HG02885 (cell line): ENCODE measurements around the gene URAD.

Experiments used
- ATAC-seq: cut with Tn5 transposase; IDR thresholded peaks from one replicate; pipeline ENCODE4 v1.9.1; 2021; ENCODE audit warnings: mild to moderate bottlenecking; ENCODE audit not compliant: unreplicated experiment, poor library complexity

Gene URAD

GRCh38 chr13:28001049-28001448 is 12.6 kb upstream of the URAD start:
- ATAC-seq: no peak

DNA sequence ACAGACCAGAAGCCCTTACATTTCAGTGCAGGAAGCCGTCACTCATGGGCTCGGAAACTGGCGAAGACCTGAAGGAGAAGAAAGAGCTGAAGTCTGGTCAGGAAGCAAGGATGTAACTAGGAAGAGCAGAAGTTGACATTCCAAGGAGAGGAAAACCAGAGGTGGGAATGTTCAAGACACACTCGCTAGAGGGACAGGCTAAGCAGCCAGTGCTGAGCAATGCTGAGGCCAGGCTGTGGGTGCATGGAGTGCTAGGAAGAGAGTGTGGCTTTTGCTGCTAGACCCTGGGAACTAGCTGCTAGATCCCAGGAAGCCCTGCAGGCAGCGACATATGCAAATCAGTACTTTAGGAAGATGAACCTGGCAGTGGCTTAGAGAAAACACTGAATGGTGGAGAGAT is 12.1 kb upstream of the URAD start:
- no peak for ATAC-seq

DNA sequence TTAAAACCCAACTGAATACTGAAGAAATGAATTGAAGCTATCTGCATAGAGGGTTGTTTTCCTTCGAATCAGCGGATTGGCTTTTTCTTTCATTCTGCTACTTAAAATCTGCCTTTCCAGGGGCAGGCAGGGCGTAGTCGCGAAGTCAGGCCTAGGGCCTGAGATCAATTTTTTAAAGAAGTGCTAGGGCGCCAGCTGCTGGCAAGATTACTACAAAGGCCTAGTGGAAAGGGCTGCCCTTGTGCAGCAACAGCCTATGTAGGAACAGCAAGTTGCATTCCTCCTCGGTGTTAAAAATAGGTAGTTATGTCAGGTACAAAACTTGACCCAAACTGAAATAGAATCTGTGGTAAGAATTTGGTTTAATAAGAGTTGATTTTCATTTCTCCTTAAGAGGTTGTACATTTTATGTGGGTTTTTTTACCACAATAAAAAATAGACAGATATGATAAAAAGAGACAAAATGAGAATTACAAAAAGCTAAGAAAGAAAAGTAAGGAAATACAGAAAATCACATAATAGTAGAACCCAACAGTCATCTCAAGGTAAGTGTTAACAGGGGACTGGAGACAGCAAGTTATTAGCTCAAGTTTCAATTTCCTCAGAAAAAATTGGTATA is 9.5 kb upstream of the URAD start:
- peak; percentile 41 for ATAC-seq

DNA sequence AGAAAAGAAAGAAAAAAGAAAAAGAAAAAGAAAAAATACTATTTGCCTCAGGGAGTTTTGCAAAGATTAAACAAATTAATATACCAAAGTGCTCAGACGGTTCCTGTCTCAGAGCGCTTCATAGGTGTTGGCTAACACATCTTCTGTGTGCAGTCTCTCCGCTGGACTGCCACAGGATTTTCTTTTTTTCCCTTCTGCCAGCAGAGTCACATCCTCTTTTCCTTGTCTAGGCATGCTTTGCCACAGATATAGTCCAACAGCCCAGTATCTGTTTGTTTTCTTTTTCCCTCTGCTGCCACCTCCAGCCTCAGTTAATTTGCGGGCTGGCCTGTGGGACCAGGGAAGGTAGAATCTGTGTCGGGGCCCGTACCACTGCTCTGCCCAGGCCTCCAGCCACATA is 3.4 kb upstream of the URAD start:
- ATAC-seq: no peak

GRCh38 chr13:27985600-27985999 is 2.9 kb downstream of the URAD start:
- no peak for ATAC-seq

DNA sequence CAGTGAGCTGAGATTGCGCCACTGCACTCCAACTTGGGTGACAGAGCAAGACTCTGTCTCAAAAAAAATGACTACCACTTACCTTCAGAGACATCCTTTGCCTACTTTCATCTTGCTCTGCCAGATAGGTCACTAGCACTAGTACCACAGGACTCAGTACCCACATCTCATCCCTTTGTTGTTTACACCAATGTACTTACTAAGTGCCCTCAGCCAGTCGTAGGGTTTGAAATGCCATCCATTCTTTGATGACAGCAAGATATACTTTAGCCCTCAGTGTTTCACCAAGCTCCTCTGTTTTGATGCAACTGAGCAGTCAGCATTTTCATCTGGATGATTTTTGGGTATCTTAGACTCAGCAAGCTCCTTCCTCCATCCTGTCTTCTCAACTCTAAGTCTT is 6.1 kb downstream of the URAD start:
- ATAC-seq: no peak

GRCh38 chr13:27981006-27981708 is 7.3 kb downstream of the URAD start:
- no peak for ATAC-seq

DNA sequence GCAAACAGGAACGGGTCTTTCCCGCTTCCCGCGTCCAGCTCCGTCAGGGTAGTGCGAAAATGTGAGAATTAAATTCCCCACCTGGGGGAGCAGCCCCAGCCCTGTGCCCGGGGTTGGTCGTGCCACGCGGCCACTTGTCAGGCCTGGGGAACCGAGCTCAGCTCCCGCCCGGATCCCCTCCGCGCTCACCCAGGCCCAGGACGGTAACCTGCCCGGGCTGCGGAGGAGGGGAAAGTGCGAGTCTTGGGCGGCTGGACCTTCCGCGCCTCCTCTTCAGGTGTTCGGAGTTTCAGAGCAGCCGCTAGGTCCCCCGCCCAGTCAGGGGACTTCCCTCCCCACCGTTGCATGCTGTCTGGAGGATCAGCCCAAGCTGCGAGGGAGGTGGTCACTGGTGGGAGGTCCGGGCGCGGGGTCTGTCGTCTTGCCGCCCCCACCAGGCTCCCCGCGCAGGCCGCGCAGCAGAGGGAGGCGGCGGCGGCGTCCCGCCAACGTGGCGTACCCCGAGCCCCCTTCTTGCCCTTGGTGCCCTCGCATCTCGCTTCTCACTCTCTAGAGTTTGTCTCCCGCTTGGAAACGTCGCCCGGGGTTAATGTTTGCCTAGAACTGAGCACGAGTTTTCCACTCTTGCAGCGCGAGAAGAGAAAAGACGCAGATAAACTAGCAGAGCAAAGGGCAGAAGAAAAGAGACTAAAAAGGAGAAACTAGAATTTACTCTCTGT is 8.1 kb downstream of the URAD start:
- no peak for ATAC-seq

GRCh38 chr13:27979765-27980279 is 8.7 kb downstream of the URAD start:
- ATAC-seq: no peak

DNA sequence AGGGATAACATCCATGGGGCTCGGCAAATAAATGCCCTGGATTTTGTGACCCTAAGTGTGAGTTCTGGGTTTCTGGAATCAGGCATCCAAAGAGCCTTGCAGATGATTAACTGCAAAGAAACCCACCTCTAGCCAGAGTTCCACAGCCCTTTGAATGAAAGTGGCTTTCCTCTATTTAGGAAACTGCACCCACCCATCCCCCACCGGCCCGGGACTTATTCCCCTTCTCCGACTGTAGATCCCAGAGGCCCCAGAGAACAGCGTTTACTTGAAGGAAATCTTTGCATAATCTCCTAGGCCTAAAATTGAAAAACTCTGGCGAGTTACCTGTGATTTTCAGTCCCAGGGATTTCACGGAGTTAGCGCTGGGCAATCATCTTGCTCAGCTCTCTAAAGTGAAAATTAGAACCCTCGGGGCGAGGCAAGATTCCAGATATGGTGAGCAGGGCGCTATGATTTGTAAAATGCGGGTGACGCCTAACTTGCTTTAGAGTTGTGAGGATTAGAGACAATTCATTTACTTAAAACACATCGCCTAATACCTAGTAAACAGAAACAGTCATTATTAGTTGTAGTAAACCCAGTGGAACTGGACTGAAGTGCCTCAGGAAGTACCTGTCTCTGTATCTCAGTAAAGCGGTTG is 9.4 kb downstream of the URAD start:
- ATAC-seq: no peak

GRCh38 chr13:27978301-27978968 is 10.1 kb downstream of the URAD start:
- no peak for ATAC-seq

GRCh38 chr13:27977476-27978300 is 10.8 kb downstream of the URAD start:
- no peak for ATAC-seq

DNA sequence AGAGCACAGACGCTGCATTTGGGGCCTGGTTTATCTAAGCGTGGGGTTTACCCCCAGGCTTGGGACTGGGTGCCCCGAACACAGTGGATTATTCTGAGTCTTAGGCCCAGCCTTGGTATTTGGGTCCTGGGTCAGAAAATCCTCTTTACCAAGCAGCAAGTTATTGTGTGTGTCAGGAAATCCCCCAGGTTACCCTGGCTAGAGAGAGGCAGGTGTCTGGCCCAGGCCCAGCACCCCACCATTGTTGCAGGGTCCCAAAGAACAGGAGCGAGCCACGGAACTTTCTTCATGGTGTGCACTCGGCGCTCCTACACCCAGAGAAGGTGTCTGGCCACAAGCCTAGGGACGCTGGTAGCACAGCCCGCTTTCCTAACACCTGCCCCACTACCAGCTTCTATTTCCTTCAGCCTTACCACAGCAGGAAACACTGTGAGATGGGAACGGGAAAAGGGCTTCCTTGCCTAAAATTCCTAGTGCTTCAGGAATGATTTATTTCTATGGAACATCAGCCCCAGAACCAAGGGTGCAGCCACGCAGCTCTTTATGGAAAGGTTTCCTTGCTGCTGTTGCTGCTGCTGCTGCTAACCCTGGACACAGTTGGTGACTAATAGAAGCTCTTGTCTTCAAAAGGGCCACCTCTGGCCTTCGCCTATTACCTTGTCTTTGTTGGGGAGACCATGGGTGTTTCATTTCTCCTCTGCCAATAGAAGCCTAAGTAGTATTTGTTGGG is 12.0 kb downstream of the URAD start:
- no peak for ATAC-seq

GRCh38 chr13:27975564-27976361 is 12.7 kb downstream of the URAD start:
- ATAC-seq: no peak

- ATAC-seq: no peak
Observed at GRCh38 chr13:27973961-27974662, 14.4 kb downstream of the URAD start.

- no peak for ATAC-seq
Observed at GRCh38 chr13:27973291-27973690, 15.2 kb downstream of the URAD start.

GRCh38 chr13:27972478-27972820 is 16.0 kb downstream of the URAD start:
- ATAC-seq: no peak
